H1 (cell line): Measurements from ENCODE around the gene CAGE1. TPM values are rescaled to one million over a fixed set of nuclear protein-coding genes. Genes with fewer than 3 reads are reported as not detected.

Experiments
- CTBP2 ChIP-seq: IDR thresholded peaks from 2 replicates; pipeline ENCODE4 v1.7.0; 2011; ENCODE audit warnings: borderline replicate concordance, mild to moderate bottlenecking, moderate library complexity, mixed read lengths, low read length; ENCODE audit not compliant: insufficient read depth, insufficient read length
- polyA plus RNA-seq, 7 experiments: library from polyadenylated mRNA; depleted of rRNA in 3 of 7; stranded (reverse) in 5 of 7; unstranded in 2 of 7; fragments of >200 nt in 5 of 7; fragments of 200-250 nt in 2 of 7; gene quantifications; 1 replicate in 5 of 7; 2 replicates in 1 of 7; 4 replicates in 1 of 7; pipeline versions ENCODE4 v1.2.1 to v1.2.3, GENCODE V29; 2011 to 2013; ENCODE audit warnings: missing spikeins in 2 of 7, mixed read lengths in 2 of 7
- total RNA-seq: library from RNA; stranded (reverse); fragmentation: NEBNext Ultra II Directional; extraction: Animal tissue kit (Norgen Biotek cat#: 25700); gene quantifications from 2 replicates; pipeline ENCODE4 v1.2.1, GENCODE V29; 2021

CAGE1 gene
- total and polyA plus RNA-seq, 2 of the 8 experiments (the other 6 are each of a cell fraction or from before 2014, with no cell fraction given) = 0.09 TPM; not detected in 1

DNA sequence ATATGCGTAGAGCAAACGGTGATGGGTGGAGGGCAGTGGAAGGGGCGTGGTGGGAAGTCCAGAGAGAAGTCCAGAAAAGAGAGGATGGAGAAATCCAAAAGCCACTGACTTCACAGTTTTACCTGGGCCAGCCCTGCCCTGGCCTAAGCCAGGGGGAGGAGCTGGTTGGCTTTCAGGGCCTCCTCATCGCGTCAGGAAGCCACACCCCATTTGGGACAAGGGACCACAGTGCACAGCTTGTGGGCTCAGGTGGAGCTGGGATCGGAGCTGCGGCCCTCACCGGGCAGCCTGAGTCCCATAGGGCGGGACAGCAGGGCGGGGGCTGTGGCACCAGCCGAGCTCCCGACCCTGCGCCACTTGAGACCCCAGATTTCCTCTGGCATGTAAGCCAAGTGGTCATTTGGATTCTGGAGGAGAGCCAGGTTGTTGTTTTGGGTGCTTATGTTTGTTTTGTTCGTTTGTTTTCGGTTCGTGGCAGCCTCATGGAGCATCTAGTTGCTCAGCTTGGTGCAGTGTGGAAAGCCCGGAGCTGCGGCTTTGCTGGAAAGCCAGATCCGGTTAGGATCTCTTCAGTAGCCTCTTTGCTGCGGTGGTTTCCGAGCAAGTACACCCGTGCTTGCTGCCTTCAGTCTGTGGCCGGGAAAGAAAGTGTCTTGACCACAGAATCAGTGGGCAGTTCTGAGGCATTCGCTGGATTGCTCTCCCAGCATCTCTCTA, 42.3 kb upstream of the CAGE1 start (continued):
- no peak for TF ChIP-seq CTBP2
- TF ChIP-seq, all 59 proteins: peak for 0
